K562 (cell line): ENCODE results near the gene MIDN. TPM values are rescaled to one million over a fixed set of nuclear protein-coding genes. Genes with fewer than 3 reads are reported as not detected.

ENCODE experiments used
- ATAC-seq: fragments of 200-7000 bp; cut with Tn5 transposase; 3 replicates; pipeline ENCODE4 v1.9.1; 2020; ENCODE audit warnings: moderate library complexity
- BruUV-seq: library from RNA; stranded (reverse); fragments of 400-500 nt; replicated peaks from 2 replicates; lab custom pipeline; 2021; lab: Mats Ljungman, UMichigan
- CTCF ChIA-PET: fragments of 300-600 bp; formaldehyde crosslinking; extraction: SDS; loops from one replicate; lab custom pipeline; 2021; ENCODE audit warnings: low intra/inter-chr PET ratio; lab: Yijun Ruan, JAX
- POLR2A ChIA-PET: fragments of 300-600, 350-650 bp; sonication (Branson Sonifier 250); formaldehyde crosslinking; extraction: SDS; loops from one replicate; lab custom pipeline; 2021; ENCODE audit warnings: antibody characterized with exemption, inconsistent platforms; lab: Yijun Ruan, JAX
- DNase-seq, 4 experiments: peaks; one replicate each; pipeline versions ENCODE4 v3.0.0 to v3.0.0-alpha.2; 2011 to 2018; ENCODE audit warnings: low spot score in 3 of 4, mixed read lengths in 3 of 4; ENCODE audit errors: extremely low read depth in 1 of 4
- FAIRE-seq: peaks from 2 replicates; lab custom pipeline; 2011; peaks lifted over from hg19 to GRCh38; lab: Jason Lieb, UNC
- H2AFZ ChIP-seq: 2 replicates; pipeline ENCODE4 v1.6.0; 2011; ENCODE audit warnings: low read depth, low read length, control low read depth, inconsistent platforms
- H3K27ac ChIP-seq: fragments of 200-600 bp; 3 replicates; pipeline ENCODE4 v1.8.0; 2011; ENCODE audit warnings: low read depth, mild to moderate bottlenecking, control low read depth, inconsistent platforms, low read length, moderate library complexity, mixed read lengths; ENCODE audit errors: extremely low read depth
- H3K27me3 ChIP-seq, 2 experiments: fragments of 300-600 bp in 1 of 2; 2 replicates in 1 of 2; 3 replicates in 1 of 2; pipeline versions ENCODE4 v1.6.0 to v1.8.0; 2011; ENCODE audit warnings: inconsistent platforms in 2 of 2, low read length in 2 of 2, mild to moderate bottlenecking in 1 of 2, mixed read lengths in 1 of 2, moderate library complexity in 1 of 2; ENCODE audit not compliant: control insufficient read depth in 2 of 2, insufficient read depth in 2 of 2
- H3K36me3 ChIP-seq: fragments of 300-600 bp; 3 replicates; pipeline ENCODE4 v1.8.0; 2011; ENCODE audit warnings: mild to moderate bottlenecking, low read length, inconsistent platforms; ENCODE audit not compliant: control insufficient read depth, insufficient read depth
- H3K4me1 ChIP-seq, 2 experiments: fragments of 200-600 bp in 1 of 2; replicated peaks in 1 of 2; 2 replicates in 1 of 2; 3 replicates in 1 of 2; pipeline versions ENCODE4 v1.5.1 to v1.8.0; 2011; ENCODE audit warnings: inconsistent platforms in 2 of 2, low read length in 2 of 2, mild to moderate bottlenecking in 1 of 2, mixed read lengths in 1 of 2, moderate library complexity in 1 of 2; ENCODE audit not compliant: control insufficient read depth in 2 of 2, insufficient read depth in 2 of 2
- H3K4me2 ChIP-seq: 2 replicates; pipeline ENCODE4 v1.6.1; 2011; ENCODE audit warnings: low read length, control low read depth, inconsistent platforms, mixed read lengths; ENCODE audit not compliant: insufficient read depth
- H3K4me3 ChIP-seq: fragments of 200-600 bp; sonication (generic), shearing (Covaris generic); 2 replicates; pipeline ENCODE4 v1.5.1; 2016; ENCODE audit warnings: control low read depth, inconsistent platforms
- H3K79me2 ChIP-seq: fragments of 200-600 bp; 3 replicates; pipeline ENCODE4 v1.8.0; 2011; ENCODE audit warnings: low read length, inconsistent platforms; ENCODE audit not compliant: control insufficient read depth, insufficient read depth
- H3K9ac ChIP-seq, 2 experiments: 2 replicates each; pipeline versions ENCODE4 v1.6.0 to v1.6.1; 2011; ENCODE audit warnings: low read depth in 2 of 2, low read length in 2 of 2, control low read depth in 1 of 2, inconsistent platforms in 1 of 2, mild to moderate bottlenecking in 1 of 2, mixed read lengths in 1 of 2; ENCODE audit not compliant: insufficient read depth in 1 of 2
- H3K9me1 ChIP-seq: one replicate; pipeline ENCODE4 v1.6.0; 2011; ENCODE audit warnings: inconsistent platforms, mild to moderate bottlenecking, low read length, moderate library complexity; ENCODE audit not compliant: control insufficient read depth, insufficient read depth
- H3K9me3 ChIP-seq: replicated peaks from 2 replicates; pipeline ENCODE4 v1.5.1; 2011; ENCODE audit warnings: low read depth, low read length, inconsistent platforms; ENCODE audit not compliant: control insufficient read depth, insufficient read depth
- H4K20me1 ChIP-seq: replicated peaks from 2 replicates; pipeline ENCODE4 v1.6.1; 2011; ENCODE audit warnings: low read length, inconsistent platforms, mixed read lengths; ENCODE audit not compliant: control insufficient read depth, insufficient read depth
- CBFB ChIP-seq: sonication (generic); formaldehyde crosslinking; IDR thresholded peaks from 2 replicates; pipeline ENCODE4 v1.4.0; 2020; ENCODE audit warnings: mild to moderate bottlenecking, missing genetic modification reagents
- CBX1 ChIP-seq: sonication (generic); IDR thresholded peaks from 2 replicates; pipeline ENCODE4 v1.6.1; 2016; ENCODE audit warnings: antibody characterized with exemption, low read depth, mild to moderate bottlenecking
- CBX3 ChIP-seq, 2 experiments: IDR thresholded peaks; 1 replicate in 1 of 2; 2 replicates in 1 of 2; pipeline ENCODE4 v1.6.1; 2012; ENCODE audit warnings: inconsistent platforms in 2 of 2, low read length in 2 of 2, borderline replicate concordance in 1 of 2, control low read depth in 1 of 2
- CHD4 ChIP-seq: fragments of 200-600 bp; sonication (generic); IDR thresholded peaks from 3 replicates; pipeline ENCODE4 v1.6.1; 2012; ENCODE audit warnings: low read depth, mild to moderate bottlenecking, mixed read lengths, low read length, inconsistent platforms; ENCODE audit not compliant: insufficient read depth, insufficient replicate concordance, poor library complexity, severe bottlenecking
- DDX20 ChIP-seq: fragments of 450-650 bp; IDR thresholded peaks from 2 replicates; pipeline ENCODE4 v1.6.1; 2016; ENCODE audit warnings: missing genetic modification characterization, low read depth, mild to moderate bottlenecking, missing compliant biosample characterization, moderate library complexity
- GABPB2 ChIP-seq: fragments of 250-450 bp; sonication (Bioruptor Pico); conservative IDR thresholded peaks from 2 replicates; pipeline ENCODE4 v1.5.1; 2021; ENCODE audit warnings: mild to moderate bottlenecking
- HES1 ChIP-seq: fragments of 450-650 bp; IDR thresholded peaks from 2 replicates; pipeline ENCODE4 v1.6.1; 2016; ENCODE audit warnings: low read depth, mild to moderate bottlenecking, moderate library complexity
- HIVEP1 ChIP-seq: fragments of 250-450 bp; sonication (Bioruptor Pico); IDR thresholded peaks from 2 replicates; pipeline ENCODE4 v1.4.0; 2020; ENCODE audit warnings: mild to moderate bottlenecking
- HNRNPL ChIP-seq: fragments of 200-400 bp; formaldehyde crosslinking; IDR thresholded peaks from 2 replicates; pipeline ENCODE4 v1.6.1; 2017; ENCODE audit warnings: low read depth, mild to moderate bottlenecking, low read length
- ID3 ChIP-seq, 2 experiments: fragments of 250-450 bp in 1 of 2; fragments of 450-650 bp in 1 of 2; sonication (Bioruptor Pico) in 1 of 2; IDR thresholded peaks; 2 replicates each; pipeline versions ENCODE4 v1.6.1 to v1.8.0; 2016 to 2021; ENCODE audit warnings: mild to moderate bottlenecking in 2 of 2, moderate library complexity in 2 of 2, missing compliant biosample characterization in 1 of 2, missing genetic modification characterization in 1 of 2
- IRF9 ChIP-seq: fragments of 450-650 bp; IDR thresholded peaks from 2 replicates; pipeline ENCODE4 v1.6.1; 2016; ENCODE audit warnings: missing biosample characterization, missing genetic modification characterization
- KDM1A ChIP-seq, 2 experiments: fragments of 450-650 bp; IDR thresholded peaks; 2 replicates each; pipeline ENCODE4 v1.6.1; 2016; ENCODE audit warnings: mild to moderate bottlenecking in 2 of 2
- KLF1 ChIP-seq: fragments of 450-650 bp; IDR thresholded peaks from 2 replicates; pipeline ENCODE4 v1.6.1; 2016; ENCODE audit warnings: missing genetic modification characterization, missing compliant biosample characterization
- MEF2D ChIP-seq: conservative IDR thresholded peaks from 2 replicates; pipeline ENCODE4 v1.6.1; 2016; ENCODE audit warnings: low read depth, missing genetic modification characterization, missing compliant biosample characterization
- RBM25 ChIP-seq: fragments of 200-400 bp; formaldehyde crosslinking; IDR thresholded peaks from 2 replicates; pipeline ENCODE4 v1.6.1; 2018; ENCODE audit warnings: low read length, low read depth, moderate library complexity; ENCODE audit not compliant: severe bottlenecking
- RFX5 ChIP-seq: IDR thresholded peaks from 2 replicates; pipeline ENCODE4 v1.6.1; 2011; ENCODE audit warnings: low read depth, mild to moderate bottlenecking, improper control_type of control experiment, low read length
- SRSF7 ChIP-seq: fragments of 200-400 bp; formaldehyde crosslinking; optimal IDR thresholded peaks from 2 replicates; pipeline ENCODE3; 2017; ENCODE audit warnings: mild to moderate bottlenecking, low read depth, low read length
- TOE1 ChIP-seq, 2 experiments: fragments of 450-650 bp in 1 of 2; sonication (generic) in 1 of 2; formaldehyde crosslinking in 1 of 2; IDR thresholded peaks; 2 replicates each; pipeline versions ENCODE4 v1.7.1 to v1.8.0; 2016 to 2022; ENCODE audit warnings: borderline replicate concordance in 2 of 2, mild to moderate bottlenecking in 2 of 2, antibody characterized with exemption in 1 of 2, inconsistent platforms in 1 of 2, low read depth in 1 of 2, missing genetic modification reagents in 1 of 2, moderate library complexity in 1 of 2
- ZNF134 ChIP-seq: fragments of 250-450 bp; sonication (Bioruptor Pico); conservative IDR thresholded peaks from 2 replicates; pipeline ENCODE4 v1.4.0; 2020
- ZNF212 ChIP-seq: fragments of 450-650 bp; formaldehyde crosslinking; IDR thresholded peaks from 2 replicates; pipeline ENCODE4 v1.4.0; 2020; ENCODE audit warnings: mild to moderate bottlenecking
- WGBS: fragments of 100-300 bp; shearing (Covaris generic); methylation state at CpG from one replicate; pipeline ENCODE4 v1.1.6; 2016; ENCODE audit warnings: low coverage, mixed read lengths; ENCODE audit not compliant: insufficient coverage; ENCODE audit errors: missing lambda C conversion rate; 5-methylcytosine and 5-hydroxymethylcytosine counted together
- in situ Hi-C: fragments of 300-500 bp; cut with MboI; formaldehyde crosslinking; loops from 4 replicates; pipeline ENCODE4 v1.15.0; 2018; ENCODE audit warnings: inconsistent platforms, mixed read lengths
- intact Hi-C: fragments of 100-400 bp; cut with micrococcal nuclease; formaldehyde crosslinking; loops from 2 replicates; pipeline ENCODE4 v1.14.2; 2022
- polyA plus RNA-seq, 8 experiments: library from polyadenylated mRNA; depleted of rRNA in 4 of 8; stranded (reverse) in 5 of 8; unstranded in 3 of 8; fragments of >200 nt; fragmentation: Nextera tagmentation in 2 of 8; fragmentation: Illumina TruSeq in 1 of 8; extraction: Ambion mirVana in 2 of 8; extraction: Trizol in 1 of 8; gene quantifications; 2 replicates each; pipeline versions ENCODE4 v1.2.1 to v1.2.3, GENCODE V29; 2011 to 2014; ENCODE audit warnings: inconsistent platforms in 1 of 8, missing spikeins in 1 of 8
- total RNA-seq, 7 experiments: library from RNA; depleted of rRNA in 6 of 7; stranded (reverse); fragments of >200 nt in 6 of 7; fragmentation: Illumina TruSeq in 2 of 7; extraction: Trizol in 2 of 7; gene quantifications; 2 replicates each; pipeline versions ENCODE4 v1.2.1 to v1.2.3, GENCODE V29; 2011 to 2021; ENCODE audit warnings: low replicate concordance in 1 of 7

Gene MIDN
- total and polyA plus RNA-seq, 9 of the 15 experiments (the other 6 are each of a cell fraction or from before 2014, with no cell fraction given): 0.17 to 120 (median 10.1) TPM

GRCh38 chr19:1247748-1248138 is 640 bp upstream of the MIDN start:
- no peaks in the 10 kb centered on the region for H3K27me3 ChIP-seq
- H3K36me3 ChIP-seq: peaks cover 54% of the 10 kb centered on the region; the same call in 2 of the 3 replicates
- peak overlapping the region; percentile 73 for H3K4me2 ChIP-seq
- ChIA-PET CTCF (interaction anchor here (2.0 kb wide), 1 partner anchor 19 kb away, joined by 11 read pairs; no protein-coding TSS in a partner anchor), POLR2A (interaction anchor here (1.0 to 1.5 kb wide), 3 partner anchors 19 to 165 kb away, joined by 3 to 14 read pairs (median 4); partner anchors contain the start of gene CIRBP)
- FAIRE-seq (no peak), ATAC-seq (no peak), DNase-seq (no peak)
- peaks cover 41 to 95% of the 10 kb centered on the region in 2 experiments for H3K4me1 ChIP-seq
- in situ Hi-C loops: loop anchor here (25.0 kb wide), 1 partner anchor 485 kb away; the partner anchor contains the start of gene MISP
- peak overlapping the region; percentile 79 to 89 for H3K9ac ChIP-seq
- 0 out of 2 replicates have a peak, but pooled peaks cover 5% of the 10 kb centered on the region for H4K20me1 ChIP-seq
- WGBS: 26% methylated on average over 8 of the region's 8 CpGs
- intact Hi-C loops: loop anchor here (1.0 kb wide), 1 partner anchor 22 kb away; the partner anchor contains the start of gene CIRBP
- peak overlapping the region; percentile 90; the same call in 1 of the 2 replicates for H2AFZ ChIP-seq
- peaks cover 62% of the 10 kb centered on the region for H3K79me2 ChIP-seq
- BruUV-seq: no TSS peak
- H3K27ac ChIP-seq: peak overlapping the region; percentile 99
- H3K4me3 ChIP-seq: peak overlapping the region; percentile 82
- H3K9me1 ChIP-seq: peaks cover 4% of the 10 kb centered on the region
- H3K9me3 ChIP-seq: no peaks in the 10 kb centered on the region
- no peak for TF ChIP-seq ZNF134 (CRISPR knock-in tag)
- no peak for TF ChIP-seq HNRNPL
- no peak for TF ChIP-seq GABPB2 (CRISPR knock-in tag)
- peak; percentile 96 for TF ChIP-seq RBM25
- TF ChIP-seq MEF2D (tag): no peak
- peak; percentile 52; the same call in 1 of the 2 replicates for TF ChIP-seq TOE1 (IDR thresholded peaks at IDR 0.05; ENCODE audit: borderline replicate concordance)
- no peak for TF ChIP-seq TOE1 (CRISPR knock-in tag; IDR thresholded peaks at IDR 0.05; ENCODE audit: borderline replicate concordance, low read depth)
- TF ChIP-seq DDX20 (tag): no peak
- no peak for TF ChIP-seq ID3 (CRISPR knock-in tag; IDR thresholded peaks at IDR 0.05)
- peak; percentile 55; the same call in 1 of the 2 replicates for TF ChIP-seq ID3 (tag; IDR thresholded peaks at IDR 0.05)
- 0 out of 2 replicates have a peak, but pooled peaks have one; percentile 15 for TF ChIP-seq HES1
- no peak for TF ChIP-seq RFX5
- TF ChIP-seq KDM1A (IDR thresholded peaks at IDR 0.05): peak; percentile 89 to 95
- peak in 1 of 2 experiments; percentile 40; a peak in 2 of 3 replicates for TF ChIP-seq CBX3 (IDR thresholded peaks at IDR 0.05; ENCODE audit: borderline replicate concordance in 1 of 2, low read length in 2 of 2)
- peak; percentile 91 for TF ChIP-seq CBX1
- peak; percentile 73; the same call in 1 of the 2 replicates for TF ChIP-seq CBFB (CRISPR knock-in tag)
- no peak for TF ChIP-seq IRF9 (tag)
- TF ChIP-seq KLF1 (tag): no peak
- no peak for TF ChIP-seq ZNF212 (CRISPR knock-in tag)
- no peak for TF ChIP-seq HIVEP1 (CRISPR knock-in tag)
- peak; percentile 98 for TF ChIP-seq CHD4
- TF ChIP-seq SRSF7: no peak
